GM12891 (cell line): ENCODE results near the gene RNASEH2B.

Experiments
- PAX5 ChIP-seq: IDR thresholded peaks from 2 replicates; pipeline ENCODE4 v1.6.1; 2011; ENCODE audit warnings: low read length, moderate library complexity, mild to moderate bottlenecking; ENCODE audit not compliant: insufficient read depth, severe bottlenecking
- POLR2A ChIP-seq: IDR thresholded peaks from 2 replicates; pipeline ENCODE4 v1.6.1; 2011; ENCODE audit warnings: low read depth, low read length, control low read depth
- POLR2AphosphoS5 ChIP-seq: IDR thresholded peaks from 2 replicates; pipeline ENCODE4 v1.6.1; 2011; ENCODE audit warnings: low read depth, low read length, control low read depth
- POU2F2 ChIP-seq: IDR thresholded peaks from 2 replicates; pipeline ENCODE4 v1.6.1; 2011; ENCODE audit warnings: low read depth, mild to moderate bottlenecking, control low read depth, low read length, moderate library complexity
- TAF1 ChIP-seq: IDR thresholded peaks from 2 replicates; pipeline ENCODE4 v1.6.1; 2011; ENCODE audit warnings: low read depth, low read length, control low read depth

GRCh38 chr13:50936679-50937078, 27.1 kb downstream of the RNASEH2B start:
- TF ChIP-seq POLR2A (no peak), POLR2AphosphoS5 (no peak), TAF1 (no peak), POU2F2 (no peak), PAX5 (no peak)
